Measurements from ENCODE around the gene CBL. TPM values are rescaled to one million over a fixed set of nuclear protein-coding genes. Genes with fewer than 3 reads are reported as not detected.

The CBL gene
- total RNA-seq, 1 experiment from 2014 or later, result 56.4 TPM

DNA sequence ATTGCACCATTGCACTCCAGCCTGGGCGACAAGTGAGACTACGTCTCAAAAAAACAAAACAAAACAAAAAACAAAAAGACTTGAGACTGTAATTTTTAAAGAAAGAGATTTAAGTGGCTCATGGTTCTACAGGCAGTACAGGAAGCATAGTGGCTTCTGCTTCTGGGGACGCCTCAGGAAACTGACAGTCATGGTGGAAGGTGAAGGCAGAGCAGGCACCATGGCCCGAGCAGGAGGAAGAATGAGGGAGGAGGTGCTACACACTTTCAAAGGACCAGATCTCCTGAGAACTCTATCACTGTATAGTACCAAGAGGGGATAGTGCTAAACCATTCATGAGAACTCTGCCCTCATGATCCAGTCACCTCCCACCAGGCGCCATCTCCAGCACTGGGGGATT, 52.0 kb downstream of the CBL start:
- Mint-ChIP-seq H3K9me3 (no peaks in the 10 kb centered on the region), H3K36me3 (ENCODE audit: insufficient read depth in 1 of 3, low read depth in 3 of 3) (peaks cover 1 to 11% (median 3%) of the 10 kb centered on the region in 3 experiments; a peak in 5 of 7 replicates), H3K4me3 (no peak overlapping the region), H3K27me3 (ENCODE audit: low read depth) (no peaks in the 10 kb centered on the region), H3K4me1 (peaks cover 19 to 26% of the 10 kb centered on the region in 2 experiments), H3K27ac (peak overlapping the region in 2 of 3 experiments; percentile 37 to 41; a peak in 4 of 7 replicates)
- Histone ChIP-seq H4K91ac (ENCODE audit: insufficient read length, low read depth, low read length) (no peak overlapping the region), H2BK15ac (ENCODE audit: low read depth, low read length) (no peak overlapping the region), H2AK5ac (ENCODE audit: insufficient read length, low read length) (no peak overlapping the region), H3K23ac (ENCODE audit: insufficient read length, low read depth, low read length) (no peak overlapping the region), H3K79me1 (ENCODE audit: insufficient read depth, low read depth, low read length, poor library complexity, severe bottlenecking) (no peaks in the 10 kb centered on the region), H3K4ac (ENCODE audit: low read depth, low read length) (no peak overlapping the region), H3K23me2 (ENCODE audit: insufficient read length, low read depth, low read length, poor library complexity, severe bottlenecking) (no peaks in the 10 kb centered on the region), H3T11ph (ENCODE audit: low read length) (no peak overlapping the region), H3K9me3 (ENCODE audit: control insufficient read depth, low read depth, low read length) (no peaks in the 10 kb centered on the region), H2AFZ (ENCODE audit: low read length) (no peak overlapping the region), H4K5ac (ENCODE audit: insufficient read length, low read depth, low read length) (no peak overlapping the region), H3K4me2 (ENCODE audit: insufficient read depth, insufficient read length, low read length) (no peak overlapping the region), H2BK5ac (ENCODE audit: insufficient read length, low read length) (no peak overlapping the region), H3K27me3 (ENCODE audit: insufficient read depth, low read length) (no peaks in the 10 kb centered on the region), H3K56ac (ENCODE audit: insufficient read length, low read depth, low read length) (no peak overlapping the region), H3K27ac (ENCODE audit: insufficient read length, low read depth, low read length) (no peak overlapping the region), H3K14ac (ENCODE audit: insufficient read depth, low read length) (no peak overlapping the region), H3K4me1 (ENCODE audit: insufficient read depth, low read length) (no peaks in the 10 kb centered on the region; the same call in 1 of the 2 replicates), H2BK120ac (ENCODE audit: low read depth, low read length, poor library complexity, severe bottlenecking) (no peak overlapping the region), H2BK12ac (ENCODE audit: insufficient read length, low read depth, low read length) (no peak overlapping the region), H3K79me2 (ENCODE audit: insufficient read depth, low read length) (peaks cover 3% of the 10 kb centered on the region; the same call in 1 of the 2 replicates), H4K20me1 (ENCODE audit: control insufficient read depth, insufficient read depth, insufficient read length) (no peaks in the 10 kb centered on the region), H2BK20ac (ENCODE audit: low read depth, low read length, poor library complexity, severe bottlenecking) (no peak overlapping the region), H3K18ac (ENCODE audit: insufficient read length, low read depth, low read length) (no peak overlapping the region), H4K8ac (replicated peaks; ENCODE audit: insufficient read length, low read depth, low read length) (no peak overlapping the region), H3K9ac (ENCODE audit: extremely low read depth, insufficient read length, low read length) (no peak overlapping the region)
- no peak for DNase-seq
- no CpG with 5 or more reads among the region's 5 CpGs for WGBS (ENCODE audit: extremely low coverage, insufficient read length, low lambda C conversion rate)
- TF ChIP-seq, protein P1, sequence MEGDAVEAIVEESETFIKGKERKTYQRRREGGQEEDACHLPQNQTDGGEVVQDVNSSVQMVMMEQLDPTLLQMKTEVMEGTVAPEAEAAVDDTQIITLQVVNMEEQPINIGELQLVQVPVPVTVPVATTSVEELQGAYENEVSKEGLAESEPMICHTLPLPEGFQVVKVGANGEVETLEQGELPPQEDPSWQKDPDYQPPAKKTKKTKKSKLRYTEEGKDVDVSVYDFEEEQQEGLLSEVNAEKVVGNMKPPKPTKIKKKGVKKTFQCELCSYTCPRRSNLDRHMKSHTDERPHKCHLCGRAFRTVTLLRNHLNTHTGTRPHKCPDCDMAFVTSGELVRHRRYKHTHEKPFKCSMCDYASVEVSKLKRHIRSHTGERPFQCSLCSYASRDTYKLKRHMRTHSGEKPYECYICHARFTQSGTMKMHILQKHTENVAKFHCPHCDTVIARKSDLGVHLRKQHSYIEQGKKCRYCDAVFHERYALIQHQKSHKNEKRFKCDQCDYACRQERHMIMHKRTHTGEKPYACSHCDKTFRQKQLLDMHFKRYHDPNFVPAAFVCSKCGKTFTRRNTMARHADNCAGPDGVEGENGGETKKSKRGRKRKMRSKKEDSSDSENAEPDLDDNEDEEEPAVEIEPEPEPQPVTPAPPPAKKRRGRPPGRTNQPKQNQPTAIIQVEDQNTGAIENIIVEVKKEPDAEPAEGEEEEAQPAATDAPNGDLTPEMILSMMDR (conservative IDR thresholded peaks at IDR 0.05), result no peak

All from H9 (cell line).